Caco-2 (cell line): Measurements from ENCODE around the gene UBTD2. TPM values are rescaled to one million over a fixed set of nuclear protein-coding genes. Genes with fewer than 3 reads are reported as not detected.

Experiments
- BruUV-seq: library from RNA; stranded (reverse); fragments of 400-500 nt; replicated peaks from 2 replicates; lab custom pipeline; 2021; lab: Mats Ljungman, UMichigan
- CTCF ChIA-PET: fragments of 300-600 bp; sonication (Branson Sonifier 250); formaldehyde crosslinking; loops from one replicate; lab custom pipeline; 2022; ENCODE audit warnings: antibody characterized with exemption; lab: Charles Lee
- POLR2A ChIA-PET: fragments of 300-600 bp; sonication (Branson Sonifier 250); formaldehyde crosslinking; loops from one replicate; lab custom pipeline; 2022; ENCODE audit warnings: antibody characterized with exemption; lab: Charles Lee
- DNase-seq, 2 experiments: peaks; one replicate each; pipeline versions ENCODE4 v3.0.0 to v3.0.0-alpha.2; 2020 to 2022
- H3K27me3 ChIP-seq: replicated peaks from 2 replicates; pipeline ENCODE4 v1.6.0; 2011; ENCODE audit warnings: low read length; ENCODE audit not compliant: control insufficient read depth, insufficient read depth
- H3K36me3 ChIP-seq: 2 replicates; pipeline ENCODE4 v1.5.1; 2011; ENCODE audit warnings: low read length; ENCODE audit not compliant: control insufficient read depth, insufficient read depth
- H3K4me1 ChIP-seq: fragments of 250-450 bp; sonication (Bioruptor Pico); 2 replicates; pipeline ENCODE4 v1.5.1; 2020; ENCODE audit warnings: mild to moderate bottlenecking
- H3K4me3 ChIP-seq: 2 replicates; pipeline ENCODE4 v1.5.1; 2011; ENCODE audit warnings: low read depth, mild to moderate bottlenecking, control low read depth, low read length
- H3K9me3 ChIP-seq: fragments of 250-450 bp; sonication (Bioruptor Pico); 2 replicates; pipeline ENCODE4 v1.5.1; 2020; ENCODE audit warnings: mild to moderate bottlenecking, moderate library complexity
- H3K27ac Mint-ChIP-seq: one replicate; pipeline ENCODE4 v1.8.0; 2022; ENCODE audit warnings: mixed read lengths; ENCODE audit not compliant: unreplicated experiment
- H3K27me3 Mint-ChIP-seq: one replicate; pipeline ENCODE4 v1.8.0; 2022; ENCODE audit warnings: mixed read lengths; ENCODE audit not compliant: insufficient read depth, unreplicated experiment
- H3K36me3 Mint-ChIP-seq: one replicate; pipeline ENCODE4 v1.8.0; 2022; ENCODE audit warnings: mild to moderate bottlenecking, mixed read lengths; ENCODE audit not compliant: insufficient read depth, unreplicated experiment
- H3K4me1 Mint-ChIP-seq: one replicate; pipeline ENCODE4 v1.8.0; 2022; ENCODE audit warnings: low read depth, mixed read lengths; ENCODE audit not compliant: unreplicated experiment
- H3K4me3 Mint-ChIP-seq: one replicate; pipeline ENCODE4 v1.8.0; 2022; ENCODE audit warnings: mild to moderate bottlenecking, moderate library complexity, mixed read lengths; ENCODE audit not compliant: unreplicated experiment
- H3K9me3 Mint-ChIP-seq: one replicate; pipeline ENCODE4 v1.8.0; 2022; ENCODE audit warnings: mixed read lengths; ENCODE audit not compliant: unreplicated experiment
- CTCF ChIP-seq, 2 experiments: fragments of 200-600 bp in 1 of 2; IDR thresholded peaks; 1 replicate in 1 of 2; 2 replicates in 1 of 2; pipeline versions ENCODE4 v1.5.1 to v1.8.0; 2011 to 2022; ENCODE audit warnings: antibody characterized with exemption in 1 of 2, control low read depth in 1 of 2, inconsistent platforms in 1 of 2, low read depth in 1 of 2, low read length in 1 of 2, mild to moderate bottlenecking in 1 of 2, moderate library complexity in 1 of 2; ENCODE audit not compliant: insufficient read depth in 1 of 2, severe bottlenecking in 1 of 2, unreplicated experiment in 1 of 2
- intact Hi-C: fragments of 100-400 bp; cut with micrococcal nuclease; formaldehyde crosslinking; loops from one replicate; pipeline ENCODE4 v1.10.0; 2022; ENCODE audit not compliant: unreplicated experiment
- total RNA-seq: library from RNA; stranded (reverse); gene quantifications from 2 replicates; pipeline ENCODE4 v1.2.3, GENCODE V29; 2022

Gene UBTD2
- total RNA-seq, 1 experiment from 2014 or later: 32.4 TPM

DNA sequence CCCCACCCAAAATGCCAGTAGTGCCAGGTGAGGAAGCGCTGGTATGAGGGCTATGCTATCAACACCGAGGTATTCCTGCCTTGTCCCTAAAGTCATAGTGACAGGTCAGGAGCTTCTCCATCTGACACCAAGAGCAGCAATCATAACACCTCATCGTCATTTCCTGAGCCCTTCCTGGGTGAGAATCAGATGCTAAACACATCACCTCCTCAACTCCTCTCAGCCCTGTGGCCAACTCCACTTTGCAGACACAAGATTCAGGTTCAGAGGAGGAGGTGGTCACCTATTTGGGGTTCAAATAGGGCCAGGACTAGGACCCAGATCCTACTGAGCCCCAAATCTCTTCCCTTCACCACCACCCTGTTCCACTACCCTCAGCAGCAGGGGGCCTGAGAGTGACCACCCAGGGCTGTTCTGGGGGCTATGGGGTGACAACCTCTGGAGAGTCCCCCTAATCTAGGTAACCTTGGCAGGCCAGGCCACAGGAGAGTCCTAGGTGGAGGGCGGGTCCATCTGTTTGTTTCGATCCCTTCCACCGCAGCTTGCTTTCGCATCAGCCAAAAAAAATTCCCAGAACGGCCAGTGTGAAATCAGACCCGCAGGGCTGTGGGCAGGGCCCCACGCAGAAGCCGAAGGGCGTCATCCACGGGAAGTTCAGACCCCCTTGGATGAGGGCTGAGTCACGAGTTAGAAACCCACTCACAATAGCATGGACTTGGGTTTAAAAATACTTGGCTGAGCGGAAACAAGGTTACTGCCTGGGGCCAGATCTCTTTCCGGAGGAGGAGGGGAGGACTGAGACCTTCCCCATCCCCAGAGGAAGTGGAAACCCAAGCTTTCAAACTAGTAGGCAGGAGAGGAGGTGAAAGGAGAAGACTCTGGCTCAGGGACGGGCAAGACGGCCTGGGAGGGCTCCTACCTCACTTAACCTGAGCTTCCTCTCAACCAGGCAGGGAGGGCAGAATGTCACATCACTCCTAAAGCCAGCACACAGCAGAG lies 104.3 kb downstream of the UBTD2 start:
- Histone ChIP-seq H3K4me3 (no peak overlapping the region), H3K4me1 (0 out of 2 replicates have a peak, but pooled peaks cover 4% of the 10 kb centered on the region), H3K9me3 (peaks cover 7% of the 10 kb centered on the region; the same call in 1 of the 2 replicates), H3K27me3 (no peaks in the 10 kb centered on the region), H3K36me3 (no peaks in the 10 kb centered on the region)
- no peak for TF ChIP-seq CTCF (IDR thresholded peaks at IDR 0.05; ENCODE audit: insufficient read depth in 1 of 2, low read depth in 1 of 2, low read length in 1 of 2, severe bottlenecking in 1 of 2, unreplicated experiment in 1 of 2)
- no peak for DNase-seq
- intact Hi-C loops: no loop called here
- Mint-ChIP-seq H3K4me3 (no peak overlapping the region), H3K27ac (no peak overlapping the region), H3K27me3 (no peaks in the 10 kb centered on the region), H3K9me3 (no peaks in the 10 kb centered on the region), H3K4me1 (no peaks in the 10 kb centered on the region), H3K36me3 (no peaks in the 10 kb centered on the region)
- BruUV-seq: no TSS peak
- ChIA-PET CTCF (no interaction called here), POLR2A (interaction anchor here (0.5 kb wide), 1 partner anchor 74 kb away, joined by 3 read pairs; no protein-coding TSS in a partner anchor)

GRCh38 chr5:172178301-172178987 lies 105.1 kb downstream of the UBTD2 start:
- CTCF ChIA-PET: no interaction called here
- H3K27ac Mint-ChIP-seq: no peak overlapping the region
- TF ChIP-seq CTCF (IDR thresholded peaks at IDR 0.05; ENCODE audit: insufficient read depth in 1 of 2, low read depth in 1 of 2, low read length in 1 of 2, severe bottlenecking in 1 of 2, unreplicated experiment in 1 of 2): no peak
- H3K4me3 Mint-ChIP-seq: no peak overlapping the region
- no TSS peak for BruUV-seq
- no peaks in the 10 kb centered on the region for H3K27me3 Mint-ChIP-seq
- Histone ChIP-seq H3K27me3 (no peaks in the 10 kb centered on the region), H3K4me1 (0 out of 2 replicates have a peak, but pooled peaks cover 4% of the 10 kb centered on the region), H3K9me3 (peaks cover 7% of the 10 kb centered on the region; the same call in 1 of the 2 replicates), H3K36me3 (no peaks in the 10 kb centered on the region), H3K4me3 (no peak overlapping the region)
- intact Hi-C loops: no loop called here
- no peaks in the 10 kb centered on the region for H3K4me1 Mint-ChIP-seq
- DNase-seq: no peak
- POLR2A ChIA-PET: interaction anchor here (0.5 kb wide), 1 partner anchor 74 kb away, joined by 3 read pairs; no protein-coding TSS in a partner anchor
- no peaks in the 10 kb centered on the region for H3K9me3 Mint-ChIP-seq
- H3K36me3 Mint-ChIP-seq: no peaks in the 10 kb centered on the region

DNA sequence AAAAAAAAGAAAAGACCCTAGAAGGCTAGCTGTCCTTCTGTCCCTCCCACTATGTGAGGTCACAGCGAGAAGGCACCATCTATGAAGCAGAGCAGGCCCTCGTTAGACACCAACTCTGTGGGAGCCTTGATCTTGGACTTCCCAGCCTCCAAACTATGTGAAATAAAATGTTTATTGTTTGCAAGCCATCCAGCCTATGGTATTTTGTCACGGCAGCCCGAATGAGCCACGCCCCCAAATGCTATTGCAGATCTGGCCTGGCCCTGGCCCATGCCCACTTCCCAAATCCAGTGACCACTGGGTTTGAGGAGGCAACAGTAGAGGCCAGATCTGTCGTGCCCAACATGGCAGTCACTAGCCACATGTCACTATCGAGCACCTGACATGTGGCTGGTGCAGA lies 106.4 kb downstream of the UBTD2 start:
- Histone ChIP-seq H3K27me3 (no peaks in the 10 kb centered on the region), H3K36me3 (no peaks in the 10 kb centered on the region), H3K9me3 (peaks cover 7% of the 10 kb centered on the region; the same call in 1 of the 2 replicates), H3K4me1 (0 out of 2 replicates have a peak, but pooled peaks cover 4% of the 10 kb centered on the region), H3K4me3 (no peak overlapping the region)
- intact Hi-C loops: no loop called here
- TF ChIP-seq CTCF (IDR thresholded peaks at IDR 0.05; ENCODE audit: insufficient read depth in 1 of 2, low read depth in 1 of 2, low read length in 1 of 2, severe bottlenecking in 1 of 2, unreplicated experiment in 1 of 2): no peak
- BruUV-seq: no TSS peak
- no peak overlapping the region for H3K27ac Mint-ChIP-seq
- ChIA-PET CTCF (no interaction called here), POLR2A (no interaction called here)
- no peak for DNase-seq
- H3K4me1 Mint-ChIP-seq: no peaks in the 10 kb centered on the region
- no peaks in the 10 kb centered on the region for H3K9me3 Mint-ChIP-seq
- no peak overlapping the region for H3K4me3 Mint-ChIP-seq
- H3K27me3 Mint-ChIP-seq: no peaks in the 10 kb centered on the region
- no peaks in the 10 kb centered on the region for H3K36me3 Mint-ChIP-seq
